ENCODE data around the gene VPS11.

DNA sequence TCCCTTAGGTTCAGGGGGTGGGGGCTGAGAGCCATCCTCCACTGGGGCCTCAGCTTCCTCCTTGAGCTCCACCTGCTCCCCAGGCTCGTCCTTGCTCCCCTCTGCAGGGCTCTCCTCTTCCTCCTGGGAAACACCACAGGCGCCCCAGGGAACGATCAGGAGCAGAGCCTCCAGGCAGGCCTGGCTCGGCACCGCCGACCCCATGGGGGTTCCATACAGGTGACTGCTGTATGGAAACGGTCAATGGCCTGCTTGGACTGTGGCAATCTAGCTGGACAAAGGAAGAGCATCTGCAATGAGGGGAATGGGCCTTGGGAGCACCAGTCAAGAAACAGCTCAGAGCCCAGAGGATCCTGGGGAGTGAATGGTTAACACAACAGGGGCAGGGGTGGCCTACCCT lies 18.5 kb upstream of the VPS11 start:
- TF ChIP-seq POLR2A (IDR thresholded peaks at IDR 0.05; ENCODE audit: low read depth) = no peak
- TF ChIP-seq, protein P1, sequence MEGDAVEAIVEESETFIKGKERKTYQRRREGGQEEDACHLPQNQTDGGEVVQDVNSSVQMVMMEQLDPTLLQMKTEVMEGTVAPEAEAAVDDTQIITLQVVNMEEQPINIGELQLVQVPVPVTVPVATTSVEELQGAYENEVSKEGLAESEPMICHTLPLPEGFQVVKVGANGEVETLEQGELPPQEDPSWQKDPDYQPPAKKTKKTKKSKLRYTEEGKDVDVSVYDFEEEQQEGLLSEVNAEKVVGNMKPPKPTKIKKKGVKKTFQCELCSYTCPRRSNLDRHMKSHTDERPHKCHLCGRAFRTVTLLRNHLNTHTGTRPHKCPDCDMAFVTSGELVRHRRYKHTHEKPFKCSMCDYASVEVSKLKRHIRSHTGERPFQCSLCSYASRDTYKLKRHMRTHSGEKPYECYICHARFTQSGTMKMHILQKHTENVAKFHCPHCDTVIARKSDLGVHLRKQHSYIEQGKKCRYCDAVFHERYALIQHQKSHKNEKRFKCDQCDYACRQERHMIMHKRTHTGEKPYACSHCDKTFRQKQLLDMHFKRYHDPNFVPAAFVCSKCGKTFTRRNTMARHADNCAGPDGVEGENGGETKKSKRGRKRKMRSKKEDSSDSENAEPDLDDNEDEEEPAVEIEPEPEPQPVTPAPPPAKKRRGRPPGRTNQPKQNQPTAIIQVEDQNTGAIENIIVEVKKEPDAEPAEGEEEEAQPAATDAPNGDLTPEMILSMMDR (IDR thresholded peaks at IDR 0.05) = no peak
- no peak for TF ChIP-seq EP300 (IDR thresholded peaks at IDR 0.05)
